Prostate gland (tissue), 2 donors: ENCODE results near the gene PRKAG2. TPM values are rescaled to one million over a fixed set of nuclear protein-coding genes. Genes with fewer than 3 reads are reported as not detected.
"Not testable (repeated sequence)": the region's sequence is repeated elsewhere in the genome, so short reads cannot be mapped to it uniquely, and the experiment has no call there.

Experiments
- DNase-seq: peaks from one replicate; pipeline ENCODE4 v3.0.0-alpha.2; 2019; ENCODE audit warnings: low spot score
- H3K27ac ChIP-seq, 2 donors: fragments of 200-600 bp; sonication (generic); 2 replicates each; pipeline ENCODE4 v1.5.1; 2017 to 2019
- H3K27me3 ChIP-seq: fragments of 200-600 bp; sonication (generic); replicated peaks from 2 replicates; pipeline ENCODE4 v1.5.1; 2019; ENCODE audit not compliant: insufficient read depth
- H3K36me3 ChIP-seq, 2 donors: fragments of 200-600 bp; sonication (generic); 1 replicate in 1 of 2; 2 replicates in 1 of 2; pipeline versions ENCODE4 v1.5.1 to v1.8.1; 2017 to 2019
- H3K4me1 ChIP-seq: fragments of 200-600 bp; sonication (generic); replicated peaks from 2 replicates; pipeline ENCODE4 v1.5.1; 2019
- H3K4me3 ChIP-seq, 2 donors: fragments of 200-600 bp; sonication (generic); 2 replicates each; pipeline ENCODE4 v1.5.1; 2017 to 2019
- H3K9me3 ChIP-seq: fragments of 200-600 bp; sonication (generic); 2 replicates; pipeline ENCODE4 v1.5.1; 2017
- POLR2A ChIP-seq: fragments of 450-650 bp; IDR thresholded peaks from one replicate; pipeline ENCODE4 v1.6.1; 2016; ENCODE audit warnings: antibody characterized with exemption, mild to moderate bottlenecking
- POLR2AphosphoS5 ChIP-seq: sonication (generic); formaldehyde crosslinking; IDR thresholded peaks from one replicate; pipeline ENCODE4 v1.6.1; 2017; ENCODE audit warnings: antibody characterized with exemption
- WGBS: methylation state at CpG from one replicate; pipeline ENCODE4 v1.1.5; 2018; 5-methylcytosine and 5-hydroxymethylcytosine counted together
- intact Hi-C: fragments of 100-400 bp; cut with DNase I; formaldehyde crosslinking; loops from one replicate; pipeline ENCODE4 v1.14.2; 2022
- total RNA-seq, 2 donors: library from RNA; depleted of rRNA; stranded (reverse); fragments of >200 nt; gene quantifications; one replicate each; pipeline ENCODE4 v1.1.0, GENCODE V29; 2016
- TF ChIP-seq, protein P1 (sequence below), 4 experiments: fragments of 200-600 bp in 2 of 4; fragments of 450-650 bp in 2 of 4; sonication (generic) in 2 of 4; IDR thresholded peaks; 1 replicate in 3 of 4; 2 replicates in 1 of 4; pipeline ENCODE4 v1.5.1; 2016 to 2019; ENCODE audit warnings: antibody characterized with exemption in 4 of 4, mild to moderate bottlenecking in 2 of 4, moderate library complexity in 2 of 4

The PRKAG2 gene
- total RNA-seq, 2 donors from 2014 or later = 31.6 to 38.1 TPM

DNA sequence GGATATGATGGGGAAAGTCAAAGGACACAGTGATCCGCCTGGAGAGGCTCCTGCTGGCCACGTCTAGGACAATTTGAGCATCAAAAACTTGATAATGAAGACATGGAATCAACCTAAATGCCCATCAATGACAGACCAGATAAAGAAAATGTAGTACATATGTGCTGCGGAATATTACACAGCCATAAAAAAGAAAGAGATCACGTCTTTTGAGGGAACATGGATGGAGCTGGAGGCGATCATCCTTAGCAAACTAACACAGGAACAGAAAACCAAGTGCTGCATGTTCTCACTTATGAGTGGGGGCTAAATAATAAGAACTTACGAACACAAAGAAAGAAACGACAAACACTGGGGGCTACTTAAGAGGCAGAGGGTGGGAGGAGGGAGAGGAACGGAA lies 124.9 kb downstream of the PRKAG2 start:
- intact Hi-C loops = no loop called here
- 92% methylated on average over 8 of the region's 8 CpGs for WGBS
- peaks cover 11% of the 10 kb centered on the region for H3K4me1 ChIP-seq

DNA sequence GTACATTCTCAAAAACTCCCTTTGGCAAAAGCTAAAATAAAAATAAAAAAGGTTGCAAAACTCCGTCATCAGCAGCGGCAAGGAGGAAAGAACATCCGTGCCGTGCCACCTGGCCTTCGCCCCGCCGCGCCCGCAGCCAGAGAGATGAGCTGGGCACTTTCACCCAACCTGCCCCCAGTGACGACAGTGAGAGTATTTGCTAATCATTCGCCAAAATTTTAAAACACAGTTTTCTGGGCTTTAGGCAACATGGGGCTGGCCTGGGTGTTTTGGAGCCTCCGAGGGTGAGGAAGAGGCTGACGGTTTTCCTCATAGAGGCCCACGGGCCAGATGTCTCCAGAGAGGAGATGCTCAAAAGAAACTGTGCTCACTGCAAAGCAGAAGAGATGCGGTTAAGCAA lies 128.2 kb downstream of the PRKAG2 start:
- TF ChIP-seq, protein P1, sequence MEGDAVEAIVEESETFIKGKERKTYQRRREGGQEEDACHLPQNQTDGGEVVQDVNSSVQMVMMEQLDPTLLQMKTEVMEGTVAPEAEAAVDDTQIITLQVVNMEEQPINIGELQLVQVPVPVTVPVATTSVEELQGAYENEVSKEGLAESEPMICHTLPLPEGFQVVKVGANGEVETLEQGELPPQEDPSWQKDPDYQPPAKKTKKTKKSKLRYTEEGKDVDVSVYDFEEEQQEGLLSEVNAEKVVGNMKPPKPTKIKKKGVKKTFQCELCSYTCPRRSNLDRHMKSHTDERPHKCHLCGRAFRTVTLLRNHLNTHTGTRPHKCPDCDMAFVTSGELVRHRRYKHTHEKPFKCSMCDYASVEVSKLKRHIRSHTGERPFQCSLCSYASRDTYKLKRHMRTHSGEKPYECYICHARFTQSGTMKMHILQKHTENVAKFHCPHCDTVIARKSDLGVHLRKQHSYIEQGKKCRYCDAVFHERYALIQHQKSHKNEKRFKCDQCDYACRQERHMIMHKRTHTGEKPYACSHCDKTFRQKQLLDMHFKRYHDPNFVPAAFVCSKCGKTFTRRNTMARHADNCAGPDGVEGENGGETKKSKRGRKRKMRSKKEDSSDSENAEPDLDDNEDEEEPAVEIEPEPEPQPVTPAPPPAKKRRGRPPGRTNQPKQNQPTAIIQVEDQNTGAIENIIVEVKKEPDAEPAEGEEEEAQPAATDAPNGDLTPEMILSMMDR (IDR thresholded peaks at IDR 0.05) = no peak
- TF ChIP-seq POLR2A = no peak
- no peak for TF ChIP-seq POLR2AphosphoS5
- 93% methylated on average over 15 of the region's 15 CpGs for WGBS
- Histone ChIP-seq H3K4me1 (no peaks in the 10 kb centered on the region), H3K27ac (no peak overlapping the region), H3K9me3 (no peaks in the 10 kb centered on the region), H3K4me3 (no peak overlapping the region), H3K36me3 (no peaks in the 10 kb centered on the region), H3K27me3 (no peaks in the 10 kb centered on the region)
- intact Hi-C loops = no loop called here
- DNase-seq = no peak

More for the DNA sequence above, 124.9 kb downstream of the PRKAG2 start:
- TF ChIP-seq POLR2A = no peak
- TF ChIP-seq, protein P1 (IDR thresholded peaks at IDR 0.05) = no peak
- TF ChIP-seq POLR2AphosphoS5 = no peak
- Histone ChIP-seq H3K9me3 (no peaks in the 10 kb centered on the region), H3K27ac (no peak overlapping the region), H3K27me3 (no peaks in the 10 kb centered on the region), H3K36me3 (no peaks in the 10 kb centered on the region), H3K4me3 (no peak overlapping the region)
- DNase-seq = no peak

DNA sequence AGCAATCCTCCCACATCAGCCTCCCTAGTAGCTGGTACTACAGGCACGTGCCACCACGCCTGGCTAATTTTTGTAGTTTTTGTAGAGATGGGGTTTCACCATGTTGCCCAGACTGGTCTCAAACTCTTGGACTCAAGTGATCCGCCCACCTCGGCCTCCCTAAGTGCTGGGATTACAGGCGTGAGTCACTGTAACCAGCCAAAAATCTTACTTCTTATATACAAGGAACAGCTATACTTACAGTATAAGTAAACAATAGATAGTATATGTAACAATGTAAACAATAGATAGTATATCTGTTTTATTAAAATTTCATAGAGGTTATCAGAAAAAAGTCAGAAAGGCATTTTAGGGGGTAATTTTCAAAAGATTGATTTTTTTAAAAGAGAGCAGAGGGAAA lies 128.9 kb downstream of the PRKAG2 start:
- H3K27ac ChIP-seq, H3K9me3 ChIP-seq, intact Hi-C loops, DNase-seq, H3K27me3 ChIP-seq, H3K4me1 ChIP-seq, H3K4me3 ChIP-seq, H3K36me3 ChIP-seq: not testable (repeated sequence)
- WGBS = 93% methylated on average over 5 of the region's 5 CpGs

DNA sequence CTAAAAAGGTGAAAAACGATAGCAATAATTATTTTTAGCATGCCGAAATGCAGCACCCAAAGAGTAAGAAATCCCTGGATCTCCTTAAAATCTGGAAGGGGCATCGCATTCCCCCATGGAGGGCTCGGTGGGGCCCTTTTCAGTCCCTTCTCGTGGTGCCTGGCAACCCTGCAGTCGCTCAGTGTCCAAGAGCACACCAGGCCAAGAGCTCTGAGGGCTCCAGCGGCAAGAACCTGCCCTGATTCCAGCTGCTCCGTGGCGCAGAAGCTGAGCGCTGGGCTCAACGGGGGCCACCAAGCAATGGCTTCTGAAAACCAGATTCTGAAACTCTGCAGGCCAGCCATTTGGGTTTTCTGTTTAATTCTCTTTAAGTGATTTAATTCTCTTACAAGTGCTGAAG lies 131.2 kb downstream of the PRKAG2 start:
- no peak overlapping the region for H3K27ac ChIP-seq
- TF ChIP-seq, protein P1 (IDR thresholded peaks at IDR 0.05) = no peak
- TF ChIP-seq POLR2AphosphoS5 (no peak), POLR2A (no peak)
- H3K9me3 ChIP-seq = no peaks in the 10 kb centered on the region
- no peaks in the 10 kb centered on the region for H3K4me1 ChIP-seq
- H3K4me3 ChIP-seq = no peak overlapping the region
- no peak for DNase-seq
- intact Hi-C loops = no loop called here
- H3K27me3 ChIP-seq = no peaks in the 10 kb centered on the region
- no peaks in the 10 kb centered on the region for H3K36me3 ChIP-seq
- 86% methylated on average over 11 of the region's 11 CpGs for WGBS

DNA sequence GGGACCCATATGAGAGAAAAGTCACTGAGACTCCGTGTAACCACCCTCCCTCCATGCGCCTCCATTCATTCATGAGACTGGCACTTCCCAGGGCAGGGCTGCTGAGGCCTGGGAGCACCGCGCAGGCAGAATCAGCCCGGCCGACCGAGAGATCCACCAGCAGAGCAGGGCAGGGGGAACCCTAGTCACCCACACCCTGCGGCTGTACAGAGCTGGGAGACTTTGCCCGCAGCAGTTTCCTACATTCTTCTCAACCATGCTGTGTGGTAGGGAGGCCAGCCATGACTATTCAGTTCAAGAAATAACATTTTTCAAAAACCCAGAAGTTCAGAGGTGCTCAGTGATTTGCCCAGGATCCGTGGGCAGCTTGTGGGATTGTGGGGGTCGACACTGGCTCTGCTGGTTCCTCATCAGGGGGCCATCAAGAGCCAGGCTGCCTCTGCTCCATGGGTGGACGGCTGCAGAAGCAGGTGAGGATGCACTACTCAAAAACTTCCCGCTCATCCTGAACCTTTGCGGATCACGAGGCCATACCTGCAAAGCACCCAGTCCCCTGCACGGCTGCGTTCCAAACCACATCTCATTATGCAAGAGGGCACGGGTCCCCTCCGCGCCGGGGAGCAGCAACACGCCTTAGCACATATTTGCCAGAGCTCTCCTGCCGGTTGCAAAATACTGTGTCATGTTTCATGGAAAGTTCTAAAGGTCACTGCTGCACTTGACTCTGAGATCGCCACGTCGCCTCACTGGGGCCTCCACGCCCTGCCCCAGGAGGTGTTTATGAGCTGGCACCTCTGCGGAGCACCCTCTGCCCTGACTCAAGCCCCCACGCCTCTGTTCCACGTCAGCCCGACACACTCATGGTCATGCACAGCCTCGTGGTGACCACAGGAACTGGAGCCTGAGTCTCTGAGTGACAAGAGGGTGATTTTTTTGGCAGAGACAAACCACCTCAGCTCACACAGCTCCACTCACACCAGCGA lies 132.0 kb downstream of the PRKAG2 start:
- Histone ChIP-seq H3K36me3 (no peaks in the 10 kb centered on the region), H3K9me3 (no peaks in the 10 kb centered on the region), H3K4me3 (no peak overlapping the region), H3K27me3 (no peaks in the 10 kb centered on the region), H3K27ac (no peak overlapping the region), H3K4me1 (no peaks in the 10 kb centered on the region)
- 82% methylated on average over 33 of the region's 33 CpGs for WGBS
- intact Hi-C loops = no loop called here
- DNase-seq = no peak
- TF ChIP-seq, protein P1 (IDR thresholded peaks at IDR 0.05) = peak in 1 of 4 experiments; percentile 26
- no peak for TF ChIP-seq POLR2A
